Neutrophil (primary cell): ENCODE data around the gene PPME1.

Experiments used
- H3K27ac ChIP-seq: fragments of 200-600 bp; sonication (generic); 2 replicates; pipeline ENCODE4 v1.5.1; 2016; ENCODE audit warnings: mild to moderate bottlenecking, moderate library complexity
- H3K27me3 ChIP-seq: fragments of 200-600 bp; sonication (generic); 2 replicates; pipeline ENCODE4 v1.6.0; 2016; ENCODE audit warnings: mild to moderate bottlenecking
- H3K36me3 ChIP-seq: fragments of 200-600 bp; sonication (generic); 2 replicates; pipeline ENCODE4 v1.5.1; 2017
- H3K4me1 ChIP-seq, 2 experiments: fragments of 200-600 bp in 1 of 2; sonication (generic) in 1 of 2; 1 replicate in 1 of 2; 2 replicates in 1 of 2; pipeline versions ENCODE4 v1.5.1 to v1.6.1; 2013 to 2016; ENCODE audit warnings: low read depth in 1 of 2, low read length in 1 of 2, mild to moderate bottlenecking in 1 of 2, moderate library complexity in 1 of 2; ENCODE audit not compliant: control insufficient read depth in 1 of 2, insufficient read depth in 1 of 2
- H3K4me3 ChIP-seq, 2 experiments: fragments of 200-600 bp in 1 of 2; sonication (generic) in 1 of 2; 1 replicate in 1 of 2; 2 replicates in 1 of 2; pipeline ENCODE4 v1.5.1; 2013 to 2016; ENCODE audit warnings: low read depth in 1 of 2, low read length in 1 of 2, mild to moderate bottlenecking in 1 of 2, moderate library complexity in 1 of 2
- H3K9me3 ChIP-seq: fragments of 200-600 bp; sonication (generic); 2 replicates; pipeline ENCODE4 v1.5.1; 2016
- TF ChIP-seq, protein P1 (sequence below): fragments of 200-600 bp; sonication (generic); IDR thresholded peaks from 2 replicates; pipeline ENCODE4 v1.5.1; 2016; ENCODE audit warnings: antibody characterized with exemption

PPME1 gene

DNA sequence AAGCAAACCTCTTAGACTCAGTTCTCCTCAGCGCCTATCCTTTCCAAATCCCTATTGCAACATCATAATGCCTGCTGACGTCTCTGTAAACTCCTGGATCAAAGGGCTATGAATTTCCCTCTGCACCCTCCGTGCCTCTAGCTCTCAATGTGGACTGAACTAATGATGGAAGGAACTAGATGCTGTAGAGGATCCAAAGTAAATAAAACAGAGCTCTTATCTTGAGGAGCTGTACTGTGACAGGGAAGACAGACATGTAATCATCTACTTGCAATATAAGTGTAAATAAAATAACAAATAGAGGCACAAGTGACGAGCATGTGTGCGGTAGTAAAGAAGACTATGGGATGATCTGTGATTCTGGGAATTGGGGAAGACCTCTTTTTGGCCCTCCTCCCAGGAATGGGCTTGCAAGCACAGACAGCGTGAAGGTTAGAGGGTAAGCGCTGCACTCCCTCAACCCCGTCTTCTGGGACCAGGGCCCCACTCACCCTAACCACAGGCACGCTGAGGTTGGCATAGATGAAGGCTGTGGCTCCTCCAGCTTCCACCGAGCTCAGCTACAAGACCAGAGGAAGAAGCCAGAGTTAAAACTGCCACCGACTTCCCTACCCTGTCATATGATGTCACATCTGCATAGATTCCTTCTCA is 98.2 kb downstream of the PPME1 start:
- no peaks in the 10 kb centered on the region for H3K4me1 ChIP-seq
- TF ChIP-seq, protein P1, sequence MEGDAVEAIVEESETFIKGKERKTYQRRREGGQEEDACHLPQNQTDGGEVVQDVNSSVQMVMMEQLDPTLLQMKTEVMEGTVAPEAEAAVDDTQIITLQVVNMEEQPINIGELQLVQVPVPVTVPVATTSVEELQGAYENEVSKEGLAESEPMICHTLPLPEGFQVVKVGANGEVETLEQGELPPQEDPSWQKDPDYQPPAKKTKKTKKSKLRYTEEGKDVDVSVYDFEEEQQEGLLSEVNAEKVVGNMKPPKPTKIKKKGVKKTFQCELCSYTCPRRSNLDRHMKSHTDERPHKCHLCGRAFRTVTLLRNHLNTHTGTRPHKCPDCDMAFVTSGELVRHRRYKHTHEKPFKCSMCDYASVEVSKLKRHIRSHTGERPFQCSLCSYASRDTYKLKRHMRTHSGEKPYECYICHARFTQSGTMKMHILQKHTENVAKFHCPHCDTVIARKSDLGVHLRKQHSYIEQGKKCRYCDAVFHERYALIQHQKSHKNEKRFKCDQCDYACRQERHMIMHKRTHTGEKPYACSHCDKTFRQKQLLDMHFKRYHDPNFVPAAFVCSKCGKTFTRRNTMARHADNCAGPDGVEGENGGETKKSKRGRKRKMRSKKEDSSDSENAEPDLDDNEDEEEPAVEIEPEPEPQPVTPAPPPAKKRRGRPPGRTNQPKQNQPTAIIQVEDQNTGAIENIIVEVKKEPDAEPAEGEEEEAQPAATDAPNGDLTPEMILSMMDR = no peak
- H3K9me3 ChIP-seq = no peaks in the 10 kb centered on the region
- no peaks in the 10 kb centered on the region for H3K27me3 ChIP-seq
- no peak overlapping the region for H3K27ac ChIP-seq
- no peaks in the 10 kb centered on the region for H3K36me3 ChIP-seq
- no peak overlapping the region for H3K4me3 ChIP-seq

DNA sequence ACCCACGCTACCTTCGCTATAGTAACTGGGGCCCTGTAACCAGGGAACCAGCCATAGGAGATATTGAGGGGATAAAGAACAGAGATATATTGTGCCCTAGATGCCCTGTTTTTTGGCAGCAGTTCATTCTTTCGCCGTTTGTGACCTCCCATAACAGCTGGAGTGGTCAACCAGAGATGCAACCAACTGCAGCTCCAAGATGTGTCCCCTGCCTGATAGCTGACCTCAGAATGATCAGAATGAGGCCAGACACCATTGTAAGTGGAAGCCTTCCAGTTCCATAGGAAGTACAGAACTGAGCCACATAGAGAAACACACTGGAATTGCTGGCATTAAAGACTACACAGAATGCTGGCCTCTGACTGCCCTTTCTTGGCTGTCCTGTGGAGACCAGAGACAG is 101.2 kb downstream of the PPME1 start:
- Histone ChIP-seq H3K27ac (no peak overlapping the region), H3K36me3 (no peaks in the 10 kb centered on the region), H3K4me1 (no peaks in the 10 kb centered on the region), H3K4me3 (no peak overlapping the region), H3K9me3 (no peaks in the 10 kb centered on the region), H3K27me3 (no peaks in the 10 kb centered on the region)
- TF ChIP-seq, protein P1 = no peak

DNA sequence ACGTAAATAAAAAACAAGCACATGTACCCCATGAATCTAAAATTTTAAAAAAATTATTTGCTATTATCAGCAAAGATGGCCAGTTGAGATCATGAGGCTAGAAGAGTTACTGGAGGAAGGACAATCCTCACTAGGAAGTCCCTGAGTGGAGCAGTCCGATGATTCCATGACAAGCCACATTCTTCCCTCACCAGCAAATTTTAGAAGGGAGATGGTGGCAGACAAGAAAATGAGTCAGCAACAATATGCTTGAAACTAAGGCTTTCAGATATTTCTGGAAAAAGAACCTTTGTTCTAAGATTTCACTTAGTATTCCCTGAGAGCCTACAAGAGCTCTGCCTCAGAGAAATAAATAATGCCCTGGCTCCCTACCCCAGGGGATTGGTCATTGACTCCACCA is 105.5 kb downstream of the PPME1 start:
- peaks cover 3 to 16% of the 10 kb centered on the region in 2 experiments for H3K4me1 ChIP-seq
- H3K27ac ChIP-seq = no peak overlapping the region
- H3K9me3 ChIP-seq = no peaks in the 10 kb centered on the region
- TF ChIP-seq, protein P1 = no peak
- no peak overlapping the region for H3K4me3 ChIP-seq
- no peaks in the 10 kb centered on the region for H3K36me3 ChIP-seq
- H3K27me3 ChIP-seq = no peaks in the 10 kb centered on the region

DNA sequence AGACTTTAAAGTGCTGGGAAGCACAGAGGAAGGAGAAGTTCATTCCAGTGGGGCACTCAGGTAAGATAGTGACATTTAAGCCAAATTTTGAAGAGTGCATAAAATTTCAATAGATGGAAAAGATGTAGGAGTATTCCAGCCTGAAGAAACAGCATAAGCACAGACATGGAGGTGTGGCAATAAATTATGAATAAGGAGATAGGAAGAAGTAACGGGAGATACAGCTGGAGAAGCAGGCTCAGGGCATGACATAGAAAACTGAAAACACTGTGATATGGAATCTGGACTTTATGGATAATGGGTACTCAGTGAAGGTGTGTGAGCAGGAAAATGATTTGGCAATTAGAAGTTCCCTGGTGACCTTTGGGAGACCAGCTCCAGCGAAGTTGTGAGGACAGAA is 107.0 kb downstream of the PPME1 start:
- peaks cover 3 to 16% of the 10 kb centered on the region in 2 experiments for H3K4me1 ChIP-seq
- no peak overlapping the region for H3K27ac ChIP-seq
- TF ChIP-seq, protein P1 = no peak
- H3K27me3 ChIP-seq = no peaks in the 10 kb centered on the region
- H3K36me3 ChIP-seq = no peaks in the 10 kb centered on the region
- H3K9me3 ChIP-seq = no peaks in the 10 kb centered on the region
- H3K4me3 ChIP-seq = no peak overlapping the region

DNA sequence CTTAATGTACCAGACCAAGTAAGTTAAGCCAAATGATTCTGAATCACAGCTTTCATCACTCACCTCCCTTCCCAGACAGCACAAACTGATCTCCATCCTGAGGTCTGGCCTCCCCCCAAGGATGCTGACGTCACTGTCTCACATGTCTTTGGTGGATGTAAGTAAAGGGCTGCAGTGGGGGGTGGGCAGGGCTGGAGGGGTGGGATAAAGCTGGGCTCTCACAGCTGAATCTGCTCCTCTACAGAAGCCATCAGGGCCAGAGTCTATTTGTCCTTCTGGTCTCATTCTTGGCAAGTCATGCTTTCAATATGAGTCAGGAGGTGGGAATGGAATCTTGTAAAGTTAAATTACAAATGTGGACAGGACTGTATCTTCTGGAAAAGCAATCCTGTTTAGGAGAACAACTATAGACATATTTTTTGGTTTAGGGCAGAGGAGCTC is 107.7 kb downstream of the PPME1 start:
- TF ChIP-seq, protein P1 = no peak
- peaks cover 3 to 16% of the 10 kb centered on the region in 2 experiments for H3K4me1 ChIP-seq
- no peak overlapping the region for H3K27ac ChIP-seq
- no peaks in the 10 kb centered on the region for H3K36me3 ChIP-seq
- H3K4me3 ChIP-seq = no peak overlapping the region
- H3K9me3 ChIP-seq = no peaks in the 10 kb centered on the region
- no peaks in the 10 kb centered on the region for H3K27me3 ChIP-seq
